K562 (cell line): ENCODE results near the gene NDUFA5. TPM values are rescaled to one million over a fixed set of nuclear protein-coding genes. Genes with fewer than 3 reads are reported as not detected.

Experiments used
- CTBP1 ChIP-seq: fragments of 450-650 bp; IDR thresholded peaks from 2 replicates; pipeline ENCODE4 v1.6.1; 2016; ENCODE audit warnings: borderline replicate concordance
- DPF2 ChIP-seq: fragments of 450-650 bp; IDR thresholded peaks from 2 replicates; pipeline ENCODE4 v1.6.1; 2016
- ETS1 ChIP-seq: conservative IDR thresholded peaks from 2 replicates; pipeline ENCODE4 v1.6.1; 2011; ENCODE audit warnings: low read depth, mild to moderate bottlenecking, low read length; ENCODE audit not compliant: control insufficient read depth
- HNRNPK ChIP-seq: fragments of 200-400 bp; formaldehyde crosslinking; IDR thresholded peaks from one replicate; pipeline ENCODE4 v1.6.1; 2018; ENCODE audit warnings: mild to moderate bottlenecking, low read depth, low read length; ENCODE audit not compliant: poor library complexity, severe bottlenecking
- L3MBTL2 ChIP-seq: fragments of 450-650 bp; IDR thresholded peaks from 2 replicates; pipeline ENCODE4 v1.6.1; 2016; ENCODE audit warnings: mild to moderate bottlenecking, moderate library complexity
- MED1 ChIP-seq: sonication (generic); formaldehyde crosslinking; IDR thresholded peaks from 2 replicates; pipeline ENCODE4 v1.8.1; 2023; ENCODE audit warnings: missing genetic modification reagents, borderline replicate concordance
- NFXL1 ChIP-seq: fragments of 450-650 bp; formaldehyde crosslinking; IDR thresholded peaks from 2 replicates; pipeline ENCODE4 v1.4.0; 2021; ENCODE audit warnings: mild to moderate bottlenecking
- OTX1 ChIP-seq: fragments of 450-650 bp; formaldehyde crosslinking; IDR thresholded peaks from 2 replicates; pipeline ENCODE4 v1.4.0; 2022; ENCODE audit warnings: mild to moderate bottlenecking
- PCBP2 ChIP-seq: fragments of 200-400 bp; formaldehyde crosslinking; IDR thresholded peaks from 2 replicates; pipeline ENCODE4 v1.6.1; 2018; ENCODE audit warnings: low read length, low read depth, mild to moderate bottlenecking, moderate library complexity; ENCODE audit not compliant: poor library complexity, severe bottlenecking
- PRMT5 ChIP-seq: sonication (generic); formaldehyde crosslinking; IDR thresholded peaks from 2 replicates; pipeline ENCODE4 v1.5.0; 2020; ENCODE audit warnings: missing genetic modification reagents
- PTBP1 ChIP-seq: fragments of 200-400 bp; formaldehyde crosslinking; IDR thresholded peaks from 2 replicates; pipeline ENCODE4 v1.6.1; 2017; ENCODE audit warnings: low read depth, low read length
- PTRF ChIP-seq: fragments of 450-650 bp; IDR thresholded peaks from 2 replicates; pipeline ENCODE4 v1.6.1; 2016; ENCODE audit warnings: mild to moderate bottlenecking, missing genetic modification characterization, missing compliant biosample characterization
- RUNX1 ChIP-seq: sonication (generic); IDR thresholded peaks from 2 replicates; pipeline ENCODE4 v1.6.1; 2016; ENCODE audit warnings: antibody characterized with exemption, low read depth
- SFPQ ChIP-seq: fragments of 200-400 bp; formaldehyde crosslinking; IDR thresholded peaks from 2 replicates; pipeline ENCODE4 v1.6.1; 2017; ENCODE audit warnings: mild to moderate bottlenecking, low read depth, low read length, moderate library complexity
- SRSF3 ChIP-seq: fragments of 200-400 bp; formaldehyde crosslinking; IDR thresholded peaks from 2 replicates; pipeline ENCODE4 v1.6.1; 2016; ENCODE audit warnings: mild to moderate bottlenecking, low read length, moderate library complexity; ENCODE audit not compliant: insufficient read depth
- STAT5A ChIP-seq: IDR thresholded peaks from 2 replicates; pipeline ENCODE4 v1.6.1; 2012; ENCODE audit warnings: low read length, inconsistent platforms, borderline replicate concordance
- TAL1 ChIP-seq: fragments of 450-650 bp; IDR thresholded peaks from 2 replicates; pipeline ENCODE4 v1.6.1; 2016; ENCODE audit warnings: mild to moderate bottlenecking
- TCF3 ChIP-seq: sonication (generic); formaldehyde crosslinking; IDR thresholded peaks from 2 replicates; pipeline ENCODE4 v1.4.0; 2020; ENCODE audit warnings: mild to moderate bottlenecking, missing genetic modification reagents
- TEAD4 ChIP-seq, 2 experiments: sonication (generic) in 1 of 2; formaldehyde crosslinking in 1 of 2; IDR thresholded peaks; 2 replicates each; pipeline versions ENCODE4 v1.6.1 to v1.8.0; 2012 to 2022; ENCODE audit warnings: borderline replicate concordance in 1 of 2, inconsistent platforms in 1 of 2, low read length in 1 of 2, mild to moderate bottlenecking in 1 of 2, missing genetic modification reagents in 1 of 2
- ZBTB2 ChIP-seq: fragments of 450-650 bp; IDR thresholded peaks from 2 replicates; pipeline ENCODE4 v1.6.1; 2016; ENCODE audit warnings: antibody characterized with exemption
- ZNF224 ChIP-seq: sonication (generic); formaldehyde crosslinking; IDR thresholded peaks from 2 replicates; pipeline ENCODE4 v1.8.0; 2022; ENCODE audit warnings: mild to moderate bottlenecking, missing genetic modification reagents
- ZNF239 ChIP-seq: fragments of 250-450 bp; sonication (Bioruptor Pico); IDR thresholded peaks from 2 replicates; pipeline ENCODE4 v1.4.0; 2020; ENCODE audit warnings: mild to moderate bottlenecking
- ZNF316 ChIP-seq: fragments of 450-650 bp; IDR thresholded peaks from 2 replicates; pipeline ENCODE4 v1.6.1; 2016
- ZNF766 ChIP-seq: fragments of 200-800 bp; sonication (Bioruptor generic); conservative IDR thresholded peaks from 2 replicates; pipeline ENCODE4 v1.6.1; 2016; ENCODE audit warnings: missing genetic modification characterization, missing compliant biosample characterization
- polyA plus RNA-seq, 8 experiments: library from polyadenylated mRNA; depleted of rRNA in 4 of 8; stranded (reverse) in 5 of 8; unstranded in 3 of 8; fragments of >200 nt; fragmentation: Nextera tagmentation in 2 of 8; fragmentation: Illumina TruSeq in 1 of 8; extraction: Ambion mirVana in 2 of 8; extraction: Trizol in 1 of 8; gene quantifications; 2 replicates each; pipeline versions ENCODE4 v1.2.1 to v1.2.3, GENCODE V29; 2011 to 2014; ENCODE audit warnings: inconsistent platforms in 1 of 8, missing spikeins in 1 of 8
- total RNA-seq, 7 experiments: library from RNA; depleted of rRNA in 6 of 7; stranded (reverse); fragments of >200 nt in 6 of 7; fragmentation: Illumina TruSeq in 2 of 7; extraction: Trizol in 2 of 7; gene quantifications; 2 replicates each; pipeline versions ENCODE4 v1.2.1 to v1.2.3, GENCODE V29; 2011 to 2021; ENCODE audit warnings: low replicate concordance in 1 of 7
- TF ChIP-seq, protein P1 (sequence below), 2 experiments: fragments of 200-800 bp in 1 of 2; sonication (Bioruptor generic) in 1 of 2; sonication (generic) in 1 of 2; formaldehyde crosslinking in 1 of 2; IDR thresholded peaks in 1 of 2; conservative IDR thresholded peaks in 1 of 2; 2 replicates each; pipeline versions ENCODE4 v1.5.0 to v1.6.1; 2016 to 2020; ENCODE audit warnings: missing compliant biosample characterization in 1 of 2, missing genetic modification characterization in 1 of 2, missing genetic modification reagents in 1 of 2

The NDUFA5 gene
- total and polyA plus RNA-seq, 9 of the 15 experiments (the other 6 are each of a cell fraction or from before 2014, with no cell fraction given) = 155 to 677 (median 269) TPM

- TF ChIP-seq ETS1 (no peak), ZNF316 (peak; percentile 89), DPF2 (peak; percentile 91), NFXL1 (CRISPR knock-in tag) (no peak), STAT5A (peak; percentile 82; the same call in 1 of the 2 replicates), ZNF224 (CRISPR knock-in tag) (no peak), L3MBTL2 (no peak), PRMT5 (no peak), MED1 (CRISPR knock-in tag) (no peak), RUNX1 (no peak), PCBP2 (no peak), OTX1 (CRISPR knock-in tag) (no peak), ZBTB2 (peak; percentile 69), TAL1 (peak; percentile 84; the same call in 1 of the 2 replicates), TEAD4 (IDR thresholded peaks at IDR 0.05; ENCODE audit: low read length) (peak; percentile 94), TEAD4 (CRISPR knock-in tag; IDR thresholded peaks at IDR 0.05; ENCODE audit: borderline replicate concordance) (no peak), PTBP1 (no peak), ZNF766 (CRISPR knock-in tag) (no peak; the same call in 1 of the 2 replicates), SFPQ (no peak), ZNF239 (CRISPR knock-in tag) (no peak), PTRF (tag) (no peak), SRSF3 (no peak), CTBP1 (peak; percentile 73; the same call in 1 of the 2 replicates), TCF3 (CRISPR knock-in tag) (peak; percentile 93), HNRNPK (no peak)
- TF ChIP-seq, protein P1, sequence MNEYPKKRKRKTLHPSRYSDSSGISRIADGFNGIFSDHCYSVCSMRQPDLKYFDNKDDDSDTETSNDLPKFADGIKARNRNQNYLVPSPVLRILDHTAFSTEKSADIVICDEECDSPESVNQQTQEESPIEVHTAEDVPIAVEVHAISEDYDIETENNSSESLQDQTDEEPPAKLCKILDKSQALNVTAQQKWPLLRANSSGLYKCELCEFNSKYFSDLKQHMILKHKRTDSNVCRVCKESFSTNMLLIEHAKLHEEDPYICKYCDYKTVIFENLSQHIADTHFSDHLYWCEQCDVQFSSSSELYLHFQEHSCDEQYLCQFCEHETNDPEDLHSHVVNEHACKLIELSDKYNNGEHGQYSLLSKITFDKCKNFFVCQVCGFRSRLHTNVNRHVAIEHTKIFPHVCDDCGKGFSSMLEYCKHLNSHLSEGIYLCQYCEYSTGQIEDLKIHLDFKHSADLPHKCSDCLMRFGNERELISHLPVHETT (CRISPR knock-in tag; conservative IDR thresholded peaks at IDR 0.05 in 1 of 2, IDR thresholded peaks at IDR 0.05 in 1 of 2) = no peak
Measured at GRCh38 chr7:123552641-123553040, 5.0 kb downstream of the NDUFA5 start (continued).
